Endothelial cell of umbilical vein (primary cell): ENCODE measurements around the gene PLA2G4B.

Experiments
- CTCF ChIP-seq, 2 donors: IDR thresholded peaks; 1 replicate in 1 of 2; 2 replicates in 1 of 2; pipeline ENCODE4 v1.5.1; 2011; ENCODE audit warnings: low read length in 2 of 2, mild to moderate bottlenecking in 2 of 2, moderate library complexity in 2 of 2, control low read depth in 1 of 2, inconsistent platforms in 1 of 2, low read depth in 1 of 2; ENCODE audit not compliant: insufficient read depth in 1 of 2; ENCODE audit errors: extremely low read depth in 1 of 2
- EZH2 ChIP-seq: IDR thresholded peaks from 2 replicates; pipeline ENCODE4 v1.6.1; 2012; ENCODE audit warnings: borderline replicate concordance, low read depth, mild to moderate bottlenecking, moderate library complexity, low read length, inconsistent platforms; ENCODE audit not compliant: severe bottlenecking
- MAX ChIP-seq: IDR thresholded peaks from 2 replicates; pipeline ENCODE4 v1.6.1; 2011; ENCODE audit not compliant: insufficient read depth, insufficient read length
- POLR2A ChIP-seq: IDR thresholded peaks from 2 replicates; pipeline ENCODE4 v1.6.1; 2012; ENCODE audit warnings: low read depth, mild to moderate bottlenecking, control low read depth, low read length
- POLR2AphosphoS5 ChIP-seq: IDR thresholded peaks from 2 replicates; pipeline ENCODE4 v1.6.1; 2012; ENCODE audit warnings: low read depth, mild to moderate bottlenecking, control low read depth, low read length, moderate library complexity; ENCODE audit not compliant: insufficient read depth

- TF ChIP-seq CTCF (IDR thresholded peaks at IDR 0.05; ENCODE audit: extremely low read depth in 1 of 2, insufficient read depth in 1 of 2, low read depth in 1 of 2, low read length in 2 of 2) (no peak), POLR2A (no peak), EZH2 (no peak), POLR2AphosphoS5 (no peak), MAX (no peak)
Observed at GRCh38 chr15:41850482-41851166, 12.0 kb downstream of the PLA2G4B start.
